Mammary epithelial cell (primary cell): Measurements from ENCODE around the gene ANGPTL1.

Experiments
- EZH2 ChIP-seq: IDR thresholded peaks from 2 replicates; pipeline ENCODE4 v1.6.1; 2012; ENCODE audit warnings: low read length, inconsistent platforms, borderline replicate concordance
- TF ChIP-seq, protein P1 (sequence below), 2 donors: IDR thresholded peaks in 1 of 2; conservative IDR thresholded peaks in 1 of 2; 2 replicates each; pipeline ENCODE4 v1.5.1; 2011 to 2012; ENCODE audit warnings: inconsistent platforms in 2 of 2, low read length in 2 of 2, mild to moderate bottlenecking in 2 of 2, control low read depth in 1 of 2, low read depth in 1 of 2; ENCODE audit not compliant: insufficient read depth in 1 of 2; ENCODE audit errors: extremely low read depth in 1 of 2

DNA sequence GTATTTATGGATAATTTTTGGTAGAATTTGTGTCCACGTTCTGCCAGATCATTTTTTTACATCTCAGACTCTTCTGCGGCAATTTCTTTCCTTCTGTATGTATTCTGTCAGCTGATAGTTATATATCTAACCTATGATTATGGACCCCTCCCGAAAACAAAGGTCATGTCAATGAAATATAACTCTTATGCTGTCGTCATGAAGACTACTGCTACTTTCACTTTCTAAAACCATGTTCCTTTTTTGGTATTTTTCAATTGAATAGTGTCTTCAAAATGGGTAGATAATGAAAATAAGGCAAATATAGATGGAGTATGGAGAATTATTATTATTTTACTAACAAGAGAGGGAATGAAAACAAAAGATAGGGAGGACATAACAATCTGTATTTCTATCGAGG, 3.2 kb downstream of the ANGPTL1 start:
- TF ChIP-seq, protein P1, sequence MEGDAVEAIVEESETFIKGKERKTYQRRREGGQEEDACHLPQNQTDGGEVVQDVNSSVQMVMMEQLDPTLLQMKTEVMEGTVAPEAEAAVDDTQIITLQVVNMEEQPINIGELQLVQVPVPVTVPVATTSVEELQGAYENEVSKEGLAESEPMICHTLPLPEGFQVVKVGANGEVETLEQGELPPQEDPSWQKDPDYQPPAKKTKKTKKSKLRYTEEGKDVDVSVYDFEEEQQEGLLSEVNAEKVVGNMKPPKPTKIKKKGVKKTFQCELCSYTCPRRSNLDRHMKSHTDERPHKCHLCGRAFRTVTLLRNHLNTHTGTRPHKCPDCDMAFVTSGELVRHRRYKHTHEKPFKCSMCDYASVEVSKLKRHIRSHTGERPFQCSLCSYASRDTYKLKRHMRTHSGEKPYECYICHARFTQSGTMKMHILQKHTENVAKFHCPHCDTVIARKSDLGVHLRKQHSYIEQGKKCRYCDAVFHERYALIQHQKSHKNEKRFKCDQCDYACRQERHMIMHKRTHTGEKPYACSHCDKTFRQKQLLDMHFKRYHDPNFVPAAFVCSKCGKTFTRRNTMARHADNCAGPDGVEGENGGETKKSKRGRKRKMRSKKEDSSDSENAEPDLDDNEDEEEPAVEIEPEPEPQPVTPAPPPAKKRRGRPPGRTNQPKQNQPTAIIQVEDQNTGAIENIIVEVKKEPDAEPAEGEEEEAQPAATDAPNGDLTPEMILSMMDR (conservative IDR thresholded peaks at IDR 0.05 in 1 of 2, IDR thresholded peaks at IDR 0.05 in 1 of 2; ENCODE audit: extremely low read depth in 1 of 2, insufficient read depth in 1 of 2, low read depth in 1 of 2, low read length in 2 of 2) = no peak
- no peak for TF ChIP-seq EZH2
